Endodermal cell (in vitro differentiated cells): Measurements from ENCODE around the gene NUDT22. TPM values are rescaled to one million over a fixed set of nuclear protein-coding genes. Genes with fewer than 3 reads are reported as not detected.

Experiments
- DNase-seq: peaks from one replicate; pipeline ENCODE4 v3.0.0-alpha.2; 2017
- H3K27ac ChIP-seq: 2 replicates; pipeline ENCODE4 v1.5.1; 2013; ENCODE audit warnings: mild to moderate bottlenecking, low read depth, low read length, moderate library complexity
- H3K27me3 ChIP-seq: 2 replicates; pipeline ENCODE4 v1.6.1; 2013; ENCODE audit warnings: mild to moderate bottlenecking, low read length, moderate library complexity; ENCODE audit not compliant: insufficient read depth, control insufficient read depth, poor library complexity, severe bottlenecking
- H3K36me3 ChIP-seq: 2 replicates; pipeline ENCODE4 v1.7.0; 2013; ENCODE audit warnings: mild to moderate bottlenecking, low read length, moderate library complexity; ENCODE audit not compliant: control insufficient read depth, insufficient read depth
- H3K4me1 ChIP-seq: one replicate; pipeline ENCODE4 v1.7.0; 2013; ENCODE audit warnings: low read length; ENCODE audit not compliant: control insufficient read depth, insufficient read depth
- H3K4me3 ChIP-seq: 2 replicates; pipeline ENCODE4 v1.5.1; 2013; ENCODE audit warnings: mild to moderate bottlenecking, low read length, moderate library complexity
- H3K9ac ChIP-seq: 2 replicates; pipeline ENCODE4 v1.6.1; 2013; ENCODE audit warnings: mild to moderate bottlenecking, low read length, moderate library complexity; ENCODE audit not compliant: poor library complexity, severe bottlenecking; ENCODE audit errors: extremely low read depth
- H3K9me3 ChIP-seq: 2 replicates; pipeline ENCODE4 v1.6.1; 2013; ENCODE audit warnings: mild to moderate bottlenecking, low read length, moderate library complexity; ENCODE audit not compliant: control insufficient read depth
- H3K27ac Mint-ChIP-seq: 2 replicates; pipeline ENCODE4 v1.8.0; 2020; ENCODE audit warnings: mixed read lengths
- H3K27me3 Mint-ChIP-seq: 2 replicates; pipeline ENCODE4 v1.8.0; 2021; ENCODE audit warnings: mild to moderate bottlenecking, mixed read lengths; ENCODE audit not compliant: insufficient read depth
- H3K36me3 Mint-ChIP-seq: 2 replicates; pipeline ENCODE4 v1.8.0; 2020; ENCODE audit warnings: low read depth, mixed read lengths
- H3K4me1 Mint-ChIP-seq: 2 replicates; pipeline ENCODE4 v1.8.0; 2020; ENCODE audit warnings: mixed read lengths
- H3K4me3 Mint-ChIP-seq: 2 replicates; pipeline ENCODE4 v1.8.0; 2020; ENCODE audit warnings: mild to moderate bottlenecking, moderate library complexity, mixed read lengths
- H3K9me3 Mint-ChIP-seq: 2 replicates; pipeline ENCODE4 v1.8.0; 2020; ENCODE audit warnings: mild to moderate bottlenecking, mixed read lengths
- WGBS, 2 experiments: methylation state at CpG; one replicate each; pipeline versions ENCODE4 v1.1.5 to v1.1.7; 2013; ENCODE audit warnings: missing lambda C conversion rate in 2 of 2, mixed read lengths in 1 of 2; ENCODE audit not compliant: insufficient coverage in 1 of 2, insufficient read length in 1 of 2; 5-methylcytosine and 5-hydroxymethylcytosine counted together
- total RNA-seq, 2 donors: library from RNA; stranded (reverse); fragmentation: NEBNext Ultra II Directional in 1 of 2; extraction: Animal tissue kit (Norgen Biotek cat#: 25700) in 1 of 2; gene quantifications; 2 replicates in 1 of 2; 3 replicates in 1 of 2; pipeline ENCODE4 v1.2.1, GENCODE V29; 2021
- TF ChIP-seq, protein P1 (sequence below): fragments of 200-600 bp; sonication (generic); conservative IDR thresholded peaks from 2 replicates; pipeline ENCODE4 v1.5.0; 2021; ENCODE audit warnings: antibody characterized with exemption, mild to moderate bottlenecking

Gene NUDT22
- total RNA-seq, 2 donors from 2014 or later = 54.4 to 55.9 TPM

- Histone ChIP-seq H3K4me1 (no peaks in the 10 kb centered on the region), H3K9me3 (no peaks in the 10 kb centered on the region), H3K4me3 (no peak overlapping the region), H3K27ac (no peak overlapping the region), H3K27me3 (no peaks in the 10 kb centered on the region), H3K9ac (no peak overlapping the region), H3K36me3 (peaks cover 16% of the 10 kb centered on the region)
- H3K4me3 Mint-ChIP-seq = no peak overlapping the region
- H3K4me1 Mint-ChIP-seq = peaks cover 13% of the 10 kb centered on the region
- H3K27ac Mint-ChIP-seq = no peak overlapping the region
- no peaks in the 10 kb centered on the region for H3K9me3 Mint-ChIP-seq
- no peaks in the 10 kb centered on the region for H3K27me3 Mint-ChIP-seq
- peaks cover 21% of the 10 kb centered on the region for H3K36me3 Mint-ChIP-seq
- TF ChIP-seq, protein P1, sequence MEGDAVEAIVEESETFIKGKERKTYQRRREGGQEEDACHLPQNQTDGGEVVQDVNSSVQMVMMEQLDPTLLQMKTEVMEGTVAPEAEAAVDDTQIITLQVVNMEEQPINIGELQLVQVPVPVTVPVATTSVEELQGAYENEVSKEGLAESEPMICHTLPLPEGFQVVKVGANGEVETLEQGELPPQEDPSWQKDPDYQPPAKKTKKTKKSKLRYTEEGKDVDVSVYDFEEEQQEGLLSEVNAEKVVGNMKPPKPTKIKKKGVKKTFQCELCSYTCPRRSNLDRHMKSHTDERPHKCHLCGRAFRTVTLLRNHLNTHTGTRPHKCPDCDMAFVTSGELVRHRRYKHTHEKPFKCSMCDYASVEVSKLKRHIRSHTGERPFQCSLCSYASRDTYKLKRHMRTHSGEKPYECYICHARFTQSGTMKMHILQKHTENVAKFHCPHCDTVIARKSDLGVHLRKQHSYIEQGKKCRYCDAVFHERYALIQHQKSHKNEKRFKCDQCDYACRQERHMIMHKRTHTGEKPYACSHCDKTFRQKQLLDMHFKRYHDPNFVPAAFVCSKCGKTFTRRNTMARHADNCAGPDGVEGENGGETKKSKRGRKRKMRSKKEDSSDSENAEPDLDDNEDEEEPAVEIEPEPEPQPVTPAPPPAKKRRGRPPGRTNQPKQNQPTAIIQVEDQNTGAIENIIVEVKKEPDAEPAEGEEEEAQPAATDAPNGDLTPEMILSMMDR = no peak
- no peak for DNase-seq
- WGBS, 2 experiments = 95 to 100% methylated on average over 9 of the region's 9 CpGs
Observed at GRCh38 chr11:64238076-64238475, 12.0 kb downstream of the NUDT22 start.

- TF ChIP-seq, protein P1 = no peak
- H3K9ac ChIP-seq = no peak overlapping the region
- Mint-ChIP-seq H3K4me1 (peaks cover 13% of the 10 kb centered on the region), H3K4me3 (no peak overlapping the region), H3K9me3 (no peaks in the 10 kb centered on the region), H3K36me3 (peaks cover 30% of the 10 kb centered on the region), H3K27ac (no peak overlapping the region), H3K27me3 (no peaks in the 10 kb centered on the region)
- no peaks in the 10 kb centered on the region for H3K9me3 ChIP-seq
- no peaks in the 10 kb centered on the region for H3K4me1 ChIP-seq
- no peak for DNase-seq
- H3K27me3 ChIP-seq = no peaks in the 10 kb centered on the region
- H3K27ac ChIP-seq = no peak overlapping the region
- WGBS, 2 experiments = 95 to 98% methylated on average over 4 to 5 of the region's 5 CpGs
- H3K36me3 ChIP-seq = peaks cover 25% of the 10 kb centered on the region
- no peak overlapping the region for H3K4me3 ChIP-seq
Observed at GRCh38 chr11:64238999-64239398, 12.9 kb downstream of the NUDT22 start.

DNA sequence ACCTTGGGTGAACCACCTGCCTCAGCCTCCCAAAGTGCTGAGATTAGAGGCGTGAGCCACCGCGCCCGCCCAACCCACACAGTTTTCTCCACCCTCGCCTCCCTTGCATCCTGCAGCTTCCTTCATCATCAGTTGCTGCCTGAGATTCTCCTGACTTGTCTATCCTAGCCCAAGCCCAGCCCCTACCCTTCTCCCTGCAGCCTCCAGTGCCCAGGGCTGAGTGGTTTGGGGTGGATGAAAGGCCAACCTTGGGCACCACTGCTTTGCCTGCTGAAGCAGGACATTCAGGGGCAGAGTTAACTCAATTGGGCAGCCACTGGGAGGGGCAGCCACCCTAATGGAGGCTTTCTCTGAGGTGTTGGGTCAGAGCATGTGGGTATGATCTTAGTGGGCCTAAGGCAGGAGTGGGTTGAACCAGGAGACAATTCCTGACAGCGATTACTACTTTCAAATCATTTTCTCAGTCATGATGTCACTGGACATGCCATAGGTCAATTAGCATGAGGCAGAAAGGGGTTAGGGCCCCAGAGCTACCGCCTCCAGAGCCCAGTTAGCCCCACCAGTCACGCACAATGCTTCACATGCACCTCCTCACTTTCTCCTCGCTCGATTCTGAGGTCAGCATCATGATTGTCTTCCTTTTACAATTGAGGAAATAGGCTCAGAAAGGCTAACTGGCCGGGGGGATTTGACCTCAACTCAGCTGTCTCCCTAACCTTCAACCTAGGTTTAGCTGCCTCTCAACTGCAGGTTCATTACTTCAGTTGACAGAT, 13.8 kb downstream of the NUDT22 start:
- H3K4me1 Mint-ChIP-seq = peaks cover 13% of the 10 kb centered on the region
- DNase-seq = no peak
- H3K27me3 Mint-ChIP-seq = no peaks in the 10 kb centered on the region
- TF ChIP-seq, protein P1 = no peak
- H3K9me3 Mint-ChIP-seq = no peaks in the 10 kb centered on the region
- H3K4me3 ChIP-seq = peak overlapping the region; percentile 95
- peak overlapping the region; percentile 96 for H3K27ac Mint-ChIP-seq
- H3K27me3 ChIP-seq = no peaks in the 10 kb centered on the region
- peak overlapping the region; percentile 81 for H3K9ac ChIP-seq
- H3K36me3 Mint-ChIP-seq = peaks cover 33% of the 10 kb centered on the region
- peaks cover 4% of the 10 kb centered on the region for H3K4me1 ChIP-seq
- H3K4me3 Mint-ChIP-seq = peak overlapping the region; percentile 76
- H3K36me3 ChIP-seq = peaks cover 28% of the 10 kb centered on the region
- H3K9me3 ChIP-seq = no peaks in the 10 kb centered on the region
- 86 to 90% methylated on average over 10 to 11 of the region's 11 CpGs for WGBS, 2 experiments
- H3K27ac ChIP-seq = peak overlapping the region; percentile 74
